ENCODE data around the gene SLC25A1. TPM values are rescaled to one million over a fixed set of nuclear protein-coding genes. Genes with fewer than 3 reads are reported as not detected.

SLC25A1 gene
- total and polyA plus RNA-seq, 2 donors (not counting 1 experiment from before 2014, with no cell fraction given) = 41.3 to 47.7 TPM

- H3K9me3 ChIP-seq (ENCODE audit: control extremely low read depth in 1 of 3, control insufficient read depth in 2 of 3, insufficient read depth in 1 of 3, low read length in 2 of 3) = peaks cover 0 to 16% (median 0%) of the 10 kb centered on the region in 3 donors
- ATAC-seq (ENCODE audit: low read depth) = no peak
- WGBS (ENCODE audit: insufficient coverage) = 55% methylated on average over 10 of the region's 10 CpGs
- H4K20me1 ChIP-seq (ENCODE audit: control insufficient read depth, insufficient read depth, low read length, poor library complexity, severe bottlenecking) = no peaks in the 10 kb centered on the region
- no peak overlapping the region for H3K4me3 ChIP-seq (ENCODE audit: control extremely low read depth in 1 of 5, extremely low read depth in 1 of 5, insufficient read depth in 1 of 5, low read depth in 2 of 5, low read length in 4 of 5)
- DNase-seq = no peak
- intact Hi-C loops (cut with micrococcal nuclease) = no loop called here
- Mint-ChIP-seq H3K9me3 (ENCODE audit: insufficient read depth) (peaks cover 4% of the 10 kb centered on the region), H3K4me3 (peak overlapping the region; percentile 80), H3K4me1 (peaks cover 11% of the 10 kb centered on the region), H3K27me3 (peaks cover 43% of the 10 kb centered on the region), H3K27ac (no peak overlapping the region)
- no peak overlapping the region for H2AFZ ChIP-seq (ENCODE audit: insufficient read depth, low read depth, low read length, poor library complexity, severe bottlenecking)
- POLR2A ChIA-PET = no interaction called here
- no peaks in the 10 kb centered on the region for H3K36me3 ChIP-seq (replicated peaks in 1 of 2; ENCODE audit: control extremely low read depth in 1 of 2, control insufficient read depth in 1 of 2, extremely low read depth in 1 of 2, insufficient read depth in 2 of 2, low read length in 1 of 2)
- H3K9ac ChIP-seq (ENCODE audit: low read length) = no peak overlapping the region
- no peak overlapping the region for H3K4me2 ChIP-seq (replicated peaks; ENCODE audit: low read depth, low read length, poor library complexity, severe bottlenecking)
- TF ChIP-seq CTCF (IDR thresholded peaks at IDR 0.05) = no peak
- TF ChIP-seq EZH2 (IDR thresholded peaks at IDR 0.05; ENCODE audit: borderline replicate concordance, insufficient read depth, low read depth, low read length, poor library complexity, severe bottlenecking) = no peak
- peaks cover 13 to 16% of the 10 kb centered on the region in 2 donors for H3K4me1 ChIP-seq (ENCODE audit: control insufficient read depth in 2 of 2, insufficient read depth in 2 of 2, low read length in 2 of 2)
- peaks cover 0 to 54% (median 22%) of the 10 kb centered on the region in 4 experiments for H3K27me3 ChIP-seq (replicated peaks in 1 of 4; ENCODE audit: control extremely low read depth in 1 of 4, control insufficient read depth in 3 of 4, insufficient read depth in 4 of 4, low read length in 3 of 4)
- no peaks in the 10 kb centered on the region for H3K79me2 ChIP-seq (ENCODE audit: control insufficient read depth, insufficient read depth, low read length)
- CTCF ChIA-PET = no interaction called here
- H3K27ac ChIP-seq (ENCODE audit: low read length in 2 of 2) = no peak overlapping the region
These were observed 27.0 kb downstream of the SLC25A1 start for GRCh38 chr22:19151329-19152191.
